SK-N-SH treated with all-trans-retinoic acid at 6 μM for 48 hours (cell line): Measurements from ENCODE around the gene MRPS21.

Experiments
- ARNTL ChIP-seq: fragments of 450-650 bp; formaldehyde crosslinking; IDR thresholded peaks from 2 replicates; pipeline ENCODE4 v1.5.0; 2020; ENCODE audit warnings: low read depth, mild to moderate bottlenecking, moderate library complexity, borderline replicate concordance
- BACH2 ChIP-seq: fragments of 250-450 bp; sonication (Bioruptor Pico); IDR thresholded peaks from 2 replicates; pipeline ENCODE4 v1.9.0; 2021; ENCODE audit warnings: mild to moderate bottlenecking, borderline replicate concordance
- CREB5 ChIP-seq: fragments of 250-450 bp; sonication (Bioruptor Pico); IDR thresholded peaks from 2 replicates; pipeline ENCODE4 v1.5.1; 2020; ENCODE audit warnings: low read depth, mild to moderate bottlenecking, moderate library complexity
- GLIS3 ChIP-seq: fragments of 250-450 bp; sonication (Bioruptor Pico); IDR thresholded peaks from 2 replicates; pipeline ENCODE4 v1.5.0; 2020; ENCODE audit warnings: mild to moderate bottlenecking, moderate library complexity
- RARB ChIP-seq: fragments of 250-450 bp; sonication (Bioruptor Pico); IDR thresholded peaks from 2 replicates; pipeline ENCODE4 v1.8.0; 2021; ENCODE audit warnings: mild to moderate bottlenecking, moderate library complexity
- TCF4 ChIP-seq: fragments of 250-450 bp; sonication (Bioruptor Pico); IDR thresholded peaks from 2 replicates; pipeline ENCODE4 v1.8.0; 2021; ENCODE audit warnings: mild to moderate bottlenecking, moderate library complexity, borderline replicate concordance
- ZC3H10 ChIP-seq: fragments of 250-450 bp; sonication (Bioruptor Pico); IDR thresholded peaks from 2 replicates; pipeline ENCODE4 v1.5.1; 2021; ENCODE audit warnings: mild to moderate bottlenecking, moderate library complexity
- ZFP3 ChIP-seq: fragments of 250-450 bp; sonication (Bioruptor Pico); IDR thresholded peaks from 2 replicates; pipeline ENCODE4 v1.5.0; 2020; ENCODE audit warnings: mild to moderate bottlenecking, moderate library complexity
- ZFP30 ChIP-seq: fragments of 450-650 bp; formaldehyde crosslinking; IDR thresholded peaks from 2 replicates; pipeline ENCODE4 v1.5.0; 2022; ENCODE audit warnings: mild to moderate bottlenecking, moderate library complexity
- ZNF70 ChIP-seq: fragments of 450-650 bp; formaldehyde crosslinking; IDR thresholded peaks from 2 replicates; pipeline ENCODE4 v1.5.0; 2020; ENCODE audit warnings: mild to moderate bottlenecking, moderate library complexity

GRCh38 chr1:150268705-150269403 is 24.8 kb upstream of the MRPS21 start, which contains the start of gene APH1A:
- TF ChIP-seq RARB (CRISPR knock-in tag) (no peak), ARNTL (CRISPR knock-in tag) (no peak), ZFP30 (CRISPR knock-in tag) (no peak), TCF4 (no peak), ZC3H10 (CRISPR knock-in tag) (no peak), ZFP3 (CRISPR knock-in tag) (no peak), CREB5 (CRISPR knock-in tag) (no peak), GLIS3 (CRISPR knock-in tag) (no peak), ZNF70 (no peak), BACH2 (CRISPR knock-in tag) (no peak)
